Measurements from ENCODE around the gene TRIM5.
A peak's percentile ranks its signal among the peaks of the same experiment; 100 is the strongest.
"Not testable (repeated sequence)": the region's sequence is repeated elsewhere in the genome, so short reads cannot be mapped to it uniquely, and the experiment has no call there.

The TRIM5 gene, protein sequence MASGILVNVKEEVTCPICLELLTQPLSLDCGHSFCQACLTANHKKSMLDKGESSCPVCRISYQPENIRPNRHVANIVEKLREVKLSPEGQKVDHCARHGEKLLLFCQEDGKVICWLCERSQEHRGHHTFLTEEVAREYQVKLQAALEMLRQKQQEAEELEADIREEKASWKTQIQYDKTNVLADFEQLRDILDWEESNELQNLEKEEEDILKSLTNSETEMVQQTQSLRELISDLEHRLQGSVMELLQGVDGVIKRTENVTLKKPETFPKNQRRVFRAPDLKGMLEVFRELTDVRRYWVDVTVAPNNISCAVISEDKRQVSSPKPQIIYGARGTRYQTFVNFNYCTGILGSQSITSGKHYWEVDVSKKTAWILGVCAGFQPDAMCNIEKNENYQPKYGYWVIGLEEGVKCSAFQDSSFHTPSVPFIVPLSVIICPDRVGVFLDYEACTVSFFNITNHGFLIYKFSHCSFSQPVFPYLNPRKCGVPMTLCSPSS

DNA sequence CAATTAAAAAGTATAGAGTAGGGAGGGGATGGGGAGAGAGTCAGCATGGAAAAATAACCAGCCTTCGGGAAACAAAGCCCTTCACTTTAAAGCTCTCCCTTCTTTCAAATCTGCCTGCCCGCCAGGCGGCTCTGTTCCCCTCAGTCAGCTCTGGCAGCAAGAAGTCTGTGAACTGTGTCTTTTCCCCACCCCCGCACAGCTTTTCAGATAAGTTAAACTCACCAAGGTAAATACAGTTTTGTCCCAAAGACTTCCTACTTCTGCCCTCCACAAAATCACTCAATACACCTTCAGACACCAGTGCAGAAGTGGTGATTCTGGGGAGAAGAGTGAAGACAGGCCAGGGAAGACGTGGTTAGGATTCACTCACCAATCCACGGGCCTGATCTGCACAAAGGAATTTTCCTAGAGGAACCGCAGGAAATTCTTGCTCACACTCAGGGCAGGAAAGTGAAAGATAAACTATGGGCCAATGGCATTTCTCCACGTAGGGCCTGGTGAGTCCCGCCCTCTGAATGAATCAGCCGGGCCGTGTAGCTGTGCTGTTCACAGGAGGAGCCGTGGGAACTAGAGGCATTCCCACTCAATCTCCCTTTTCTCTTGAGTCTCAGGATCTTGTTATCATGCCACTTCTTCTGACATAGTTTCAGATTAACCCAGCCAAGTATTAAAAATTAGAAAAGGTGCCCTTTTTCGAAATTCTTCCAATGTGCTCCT is at the start of gene TRIM5:
Gene TRIM5, minus strand, starts transcription at position 429 of the 717 bp plus-strand sequence. CDS start 4,897 bp downstream, outside the sequence.
- peak; percentile 41 to 50 (median 48) for DNase-seq (ENCODE audit: low read depth in 2 of 3, low spot score in 2 of 3)

DNA sequence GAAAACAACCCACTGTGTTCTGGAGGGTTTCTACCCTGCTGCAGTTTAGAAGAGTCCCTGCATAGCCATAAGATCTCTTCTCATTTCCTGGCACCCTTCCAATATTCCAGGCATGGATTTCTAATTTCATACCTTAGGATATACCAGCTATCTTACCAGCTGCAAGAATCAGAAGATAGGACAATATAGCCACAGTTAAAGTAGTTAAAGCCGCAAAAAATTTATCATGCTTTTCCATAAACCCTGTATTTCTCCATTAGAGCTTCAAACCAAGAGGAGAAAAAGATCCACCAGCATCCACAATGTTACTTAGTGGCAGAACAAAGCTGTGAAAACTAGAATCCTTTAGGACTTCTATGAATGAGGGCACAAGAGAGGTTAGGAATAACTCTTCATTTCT is 42.8 kb upstream of the TRIM5 start:
- DNase-seq (ENCODE audit: low read depth in 2 of 3, low spot score in 2 of 3): no peak

DNA sequence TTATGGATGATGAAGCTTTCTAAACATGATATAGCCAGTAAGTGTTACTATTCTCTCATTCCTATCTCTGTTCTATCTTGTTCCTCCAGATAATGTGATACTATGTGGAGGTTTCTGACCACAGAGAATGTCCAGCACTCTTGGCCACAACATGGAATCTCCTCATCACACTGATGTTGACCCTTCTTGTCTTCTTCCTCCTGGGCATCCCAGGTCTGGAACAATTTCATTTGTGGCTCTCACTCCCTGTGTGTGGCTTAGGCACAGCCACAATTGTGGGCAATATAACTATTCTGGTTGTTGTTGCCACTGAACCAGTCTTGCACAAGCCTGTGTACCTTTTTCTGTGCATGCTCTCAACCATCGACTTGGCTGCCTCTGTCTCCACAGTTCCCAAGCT is 41.5 kb upstream of the TRIM5 start:
- no peak for DNase-seq (ENCODE audit: low read depth in 2 of 3, low spot score in 2 of 3)

DNA sequence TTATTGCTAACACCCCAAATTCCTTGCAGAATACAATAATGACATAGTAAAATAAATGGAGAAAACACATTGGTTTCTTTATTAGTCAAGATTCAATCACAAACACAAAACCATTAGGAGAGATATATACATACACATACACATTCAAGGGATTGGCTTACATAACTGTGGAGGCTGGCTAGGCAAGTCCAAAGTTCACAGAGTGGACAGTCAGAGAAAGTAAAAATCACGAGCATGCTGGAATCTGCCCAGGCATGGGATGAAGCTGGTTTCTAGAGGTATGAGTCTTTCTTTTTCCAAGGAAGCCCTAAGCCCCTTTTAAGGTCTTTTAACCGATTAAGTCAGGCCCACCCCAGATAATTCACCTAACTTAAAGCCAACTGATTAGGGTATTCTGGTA is 37.7 kb upstream of the TRIM5 start:
- no peak for DNase-seq (ENCODE audit: low read depth in 2 of 3, low spot score in 2 of 3)

DNA sequence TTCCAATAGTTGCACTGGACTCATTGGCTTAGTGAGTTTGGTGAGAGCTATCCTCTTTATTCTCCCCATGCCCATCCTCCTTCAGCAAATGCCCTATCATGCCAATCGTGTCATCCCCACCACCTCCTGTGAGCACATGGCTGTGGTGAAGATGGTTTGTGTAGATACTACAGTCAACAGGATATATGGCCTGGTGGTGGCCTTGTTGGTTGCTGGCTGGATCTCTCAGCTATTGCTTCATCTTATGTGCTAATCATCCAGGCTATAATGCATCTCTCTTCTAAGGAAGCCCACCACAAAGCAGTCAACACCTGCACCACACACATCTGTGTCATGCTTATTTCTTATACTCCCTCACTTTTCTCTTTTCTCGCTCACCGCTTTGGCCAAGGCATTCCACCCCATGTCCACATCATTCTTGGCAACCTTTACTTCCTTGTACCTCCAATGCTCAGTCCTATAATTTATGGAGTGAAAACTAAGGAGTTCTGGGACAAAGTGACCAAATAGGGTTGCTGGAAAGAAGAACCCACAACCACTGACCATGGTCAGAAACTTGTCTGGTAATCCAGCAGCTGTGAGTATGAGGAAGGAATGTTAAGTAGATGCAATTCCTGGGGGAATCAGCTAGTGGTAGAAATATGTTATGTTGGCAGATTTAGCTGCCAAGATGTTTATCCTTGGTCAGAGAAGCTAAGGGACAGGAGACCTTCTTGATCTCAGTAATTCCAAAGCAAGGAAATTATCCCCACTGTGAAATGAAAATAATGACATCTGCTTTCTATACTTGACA is 35.0 kb upstream of the TRIM5 start:
- no peak for DNase-seq (ENCODE audit: low read depth in 2 of 3, low spot score in 2 of 3)

DNA sequence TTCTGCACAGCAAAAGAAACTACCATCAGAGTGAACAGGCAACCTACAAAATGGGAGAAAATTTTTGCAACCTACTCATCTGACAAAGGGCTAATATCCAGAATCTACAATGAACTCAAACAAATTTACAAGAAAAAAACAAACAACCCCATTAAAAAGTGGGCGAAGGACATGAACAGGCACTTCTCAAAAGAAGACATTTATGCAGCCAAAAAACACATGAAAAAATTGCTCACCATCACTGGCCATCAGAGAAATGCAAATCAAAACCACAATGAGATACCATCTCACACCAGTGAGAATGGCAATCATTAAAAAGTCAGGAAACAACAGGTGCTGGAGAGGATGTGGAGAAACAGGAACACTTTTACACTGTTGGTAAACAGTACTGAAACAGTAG is 31.6 kb upstream of the TRIM5 start:
- not testable (repeated sequence) for DNase-seq (ENCODE audit: low read depth in 2 of 3, low spot score in 2 of 3)

DNA sequence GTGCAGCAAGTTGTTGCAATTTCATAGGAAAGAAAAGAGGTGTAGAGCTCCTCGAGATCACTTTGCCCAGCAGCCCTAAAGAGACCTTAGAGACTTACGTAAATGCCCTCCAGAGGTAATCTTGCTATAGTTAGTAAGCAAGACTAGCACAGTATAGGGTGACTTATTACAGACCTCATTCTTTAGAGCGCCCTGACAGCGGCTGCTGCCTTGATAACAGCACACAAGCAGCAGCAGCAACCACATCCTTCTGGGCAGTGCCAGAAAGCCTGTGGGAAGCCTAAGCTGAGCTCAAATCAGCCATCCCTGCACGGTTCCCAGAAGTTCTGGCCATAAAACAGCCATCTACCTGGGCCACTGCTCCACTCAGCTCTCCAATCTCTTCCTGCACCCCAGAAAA is 28.8 kb upstream of the TRIM5 start:
- no peak for DNase-seq (ENCODE audit: low read depth in 2 of 3, low spot score in 2 of 3)

DNA sequence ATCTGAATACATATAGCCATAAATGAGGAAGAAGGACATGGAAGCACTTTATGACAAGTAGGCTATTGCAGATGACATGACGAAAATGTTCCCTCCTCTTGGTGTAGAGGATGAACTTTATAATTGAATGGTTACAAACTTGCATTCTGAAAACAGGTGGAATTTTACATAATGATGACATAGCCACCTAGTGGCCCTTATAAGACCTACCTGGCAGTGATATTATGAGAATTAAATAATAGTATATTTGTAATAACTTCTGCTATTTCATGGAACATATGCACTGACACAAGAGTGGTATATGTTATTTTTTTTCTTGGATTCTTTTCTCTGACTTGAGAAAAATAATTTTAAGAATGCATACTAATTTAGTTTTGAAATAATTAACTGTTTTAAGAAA is 27.6 kb upstream of the TRIM5 start:
- DNase-seq (ENCODE audit: low read depth in 2 of 3, low spot score in 2 of 3): no peak

DNA sequence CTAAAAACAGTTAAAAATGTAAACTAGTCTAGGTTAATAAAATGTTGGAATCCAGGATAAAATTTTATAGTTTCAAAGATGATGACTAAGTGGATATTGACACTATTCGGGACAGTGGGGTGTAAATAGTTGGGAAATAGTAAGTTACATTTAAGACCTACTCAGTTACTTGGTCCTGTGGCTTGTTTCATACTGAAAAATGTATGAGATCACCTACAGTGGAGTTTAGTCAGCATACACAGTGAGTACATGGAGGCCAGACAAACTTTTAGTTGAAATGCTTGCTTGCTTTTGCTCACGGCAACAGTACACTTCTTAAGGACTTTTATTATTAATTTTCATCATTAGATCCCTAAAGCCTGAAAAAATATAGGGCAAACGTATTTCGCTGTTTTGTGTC is 20.8 kb upstream of the TRIM5 start:
- no peak for DNase-seq (ENCODE audit: low read depth in 2 of 3, low spot score in 2 of 3)

DNA sequence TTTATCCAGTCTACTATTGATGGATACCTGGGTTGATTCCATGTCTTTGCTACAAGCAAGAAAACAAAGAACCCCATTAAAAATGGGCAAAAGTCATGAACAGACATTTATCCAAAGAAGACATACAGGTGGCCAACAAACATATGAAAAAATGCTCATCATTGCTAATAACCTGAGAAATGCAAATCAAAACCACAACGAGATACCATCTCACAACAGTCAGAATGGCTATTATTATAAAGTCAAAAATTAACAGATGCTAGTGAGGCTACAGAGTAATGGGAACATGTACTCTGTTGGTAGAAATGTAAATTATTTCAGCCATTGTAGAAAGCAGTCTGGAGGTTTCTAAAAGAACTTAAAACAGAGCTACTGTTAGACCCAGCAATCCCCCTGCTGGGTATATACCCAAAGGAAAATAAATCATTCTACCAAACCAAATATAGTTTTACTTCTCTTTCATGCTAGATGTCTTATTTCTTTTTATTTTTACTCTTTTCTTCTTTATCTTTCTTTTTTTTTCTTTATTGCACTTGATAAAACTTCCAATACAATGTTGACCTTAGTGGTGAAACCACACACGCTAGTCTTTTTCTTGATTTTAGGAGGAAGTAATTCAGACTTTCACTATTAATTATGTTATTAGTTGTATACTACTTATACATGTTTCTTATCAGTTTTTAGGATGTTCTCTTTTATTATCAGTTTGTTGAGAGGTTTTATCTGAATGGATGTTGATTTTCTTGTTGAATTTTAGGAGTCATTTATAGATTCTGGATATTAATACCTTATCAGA is 19.1 kb upstream of the TRIM5 start:
- no peak for DNase-seq (ENCODE audit: low read depth in 2 of 3, low spot score in 2 of 3)

DNA sequence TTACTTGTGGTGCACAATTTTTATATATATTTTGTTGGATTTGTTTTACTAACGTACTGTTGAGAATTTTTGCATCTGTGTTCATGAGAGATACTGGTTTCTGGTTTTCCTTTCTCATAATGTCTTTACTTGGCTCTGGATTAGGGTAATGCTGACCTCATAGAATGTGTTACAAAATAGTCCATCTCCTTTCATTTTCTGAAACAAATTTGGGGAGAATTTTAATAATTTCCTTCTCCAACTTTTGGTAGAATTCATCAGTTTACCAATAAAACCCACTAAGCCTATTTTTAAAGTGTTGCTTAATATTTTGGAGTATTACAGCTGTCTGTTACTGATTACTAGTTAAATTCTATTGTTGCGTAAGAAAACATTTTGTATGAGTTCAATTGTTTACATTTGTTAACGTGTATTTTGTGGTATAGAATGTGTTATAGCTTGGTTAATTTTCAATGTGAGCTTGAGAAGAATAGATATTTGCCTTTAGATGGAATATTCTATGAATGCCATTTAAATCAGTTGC is 16.2 kb upstream of the TRIM5 start:
- DNase-seq (ENCODE audit: low read depth in 2 of 3, low spot score in 2 of 3): no peak

DNA sequence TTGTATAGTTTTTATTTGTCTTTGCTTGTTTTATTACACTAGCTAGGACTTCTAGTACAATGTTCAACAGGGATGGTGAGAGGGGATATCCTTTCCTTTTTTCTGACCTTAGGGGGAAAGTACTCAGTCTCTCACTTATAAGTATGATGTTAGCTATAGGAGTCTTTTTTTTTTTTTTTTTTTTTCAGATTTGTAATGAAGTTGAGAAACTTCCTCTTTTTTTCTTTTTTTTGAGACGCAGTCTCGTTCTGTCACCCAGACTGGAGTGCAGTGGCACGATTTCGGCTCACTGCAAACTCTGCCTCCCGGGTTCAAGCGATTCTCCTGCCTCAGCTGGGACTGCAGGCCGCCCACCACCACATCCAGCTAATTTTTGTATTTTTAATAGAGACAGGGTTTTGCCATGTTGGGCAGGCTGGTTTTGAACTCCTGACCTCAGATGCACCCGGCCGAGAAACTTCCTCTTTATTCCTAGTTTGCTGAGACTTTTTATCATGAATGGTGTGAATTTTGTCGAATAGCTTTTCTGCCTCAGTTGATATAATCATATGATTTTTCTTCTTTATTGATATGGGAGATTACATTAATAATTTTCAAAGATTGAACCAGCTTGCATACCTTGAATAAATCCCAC is 15.7 kb upstream of the TRIM5 start:
- DNase-seq (ENCODE audit: low read depth in 2 of 3, low spot score in 2 of 3): no peak

DNA sequence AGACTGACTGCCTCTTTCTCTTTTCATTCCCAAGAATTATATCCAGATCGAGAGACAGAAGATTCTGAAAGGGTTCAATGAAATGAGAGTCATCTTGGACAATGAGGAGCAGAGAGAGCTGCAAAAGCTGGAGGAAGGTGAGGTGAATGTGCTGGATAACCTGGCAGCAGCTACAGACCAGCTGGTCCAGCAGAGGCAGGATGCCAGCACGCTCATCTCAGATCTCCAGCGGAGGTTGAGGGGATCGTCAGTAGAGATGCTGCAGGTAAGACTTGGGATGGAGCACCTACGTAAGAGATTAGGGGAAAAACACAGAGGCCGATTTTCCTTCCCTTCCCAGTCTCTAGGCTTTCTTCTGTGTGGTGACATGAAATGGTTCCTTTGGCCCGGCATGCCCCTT is 13.4 kb upstream of the TRIM5 start:
- no peak for DNase-seq (ENCODE audit: low read depth in 2 of 3, low spot score in 2 of 3)

DNA sequence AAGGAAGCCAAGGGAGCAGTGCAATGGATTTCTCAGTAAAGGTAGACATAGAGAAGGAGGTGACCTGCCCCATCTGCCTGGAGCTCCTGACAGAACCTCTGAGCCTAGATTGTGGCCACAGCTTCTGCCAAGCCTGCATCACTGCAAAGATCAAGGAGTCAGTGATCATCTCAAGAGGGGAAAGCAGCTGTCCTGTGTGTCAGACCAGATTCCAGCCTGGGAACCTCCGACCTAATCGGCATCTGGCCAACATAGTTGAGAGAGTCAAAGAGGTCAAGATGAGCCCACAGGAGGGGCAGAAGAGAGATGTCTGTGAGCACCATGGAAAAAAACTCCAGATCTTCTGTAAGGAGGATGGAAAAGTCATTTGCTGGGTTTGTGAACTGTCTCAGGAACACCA is 11.3 kb upstream of the TRIM5 start:
- DNase-seq (ENCODE audit: low read depth in 2 of 3, low spot score in 2 of 3): no peak

DNA sequence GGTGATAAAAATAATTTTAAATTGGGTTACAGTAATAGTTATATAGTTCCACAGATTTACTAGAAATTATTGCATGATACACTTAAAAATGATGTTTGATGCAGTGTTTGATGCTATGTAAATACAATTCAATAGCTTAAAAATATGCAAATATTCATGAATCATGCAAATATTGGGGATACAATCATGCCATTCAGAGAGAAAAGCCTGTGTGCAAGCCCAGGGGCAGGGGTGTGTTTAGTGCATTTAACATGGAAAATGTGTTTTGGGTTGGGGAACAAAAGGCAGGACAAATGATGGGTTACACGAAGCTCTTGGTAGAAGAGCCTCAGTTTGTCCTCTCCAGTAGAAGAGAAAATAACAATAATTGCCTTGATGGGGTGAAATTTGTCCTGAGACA is 10.7 kb upstream of the TRIM5 start:
- no peak for DNase-seq (ENCODE audit: low read depth in 2 of 3, low spot score in 2 of 3)

DNA sequence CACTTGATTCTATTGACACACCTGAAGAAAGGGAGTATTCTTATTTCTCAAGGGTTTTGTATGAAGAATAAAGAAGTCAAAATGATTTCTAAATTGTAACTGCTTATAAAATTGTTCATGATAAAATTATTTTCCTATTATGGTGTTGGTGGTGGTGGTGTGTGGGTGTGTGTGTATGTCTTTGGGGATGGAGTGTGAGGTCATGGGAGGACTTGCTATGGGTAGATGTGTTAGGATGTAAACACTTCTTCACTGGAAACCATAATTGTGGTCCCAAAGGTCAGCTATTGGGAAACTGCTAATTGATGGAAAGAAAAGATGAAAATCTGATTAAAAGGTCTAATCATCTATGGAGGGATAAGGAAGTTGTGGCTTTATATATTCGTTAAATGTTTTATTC is 9.8 kb upstream of the TRIM5 start:
- DNase-seq (ENCODE audit: low read depth in 2 of 3, low spot score in 2 of 3): no peak

DNA sequence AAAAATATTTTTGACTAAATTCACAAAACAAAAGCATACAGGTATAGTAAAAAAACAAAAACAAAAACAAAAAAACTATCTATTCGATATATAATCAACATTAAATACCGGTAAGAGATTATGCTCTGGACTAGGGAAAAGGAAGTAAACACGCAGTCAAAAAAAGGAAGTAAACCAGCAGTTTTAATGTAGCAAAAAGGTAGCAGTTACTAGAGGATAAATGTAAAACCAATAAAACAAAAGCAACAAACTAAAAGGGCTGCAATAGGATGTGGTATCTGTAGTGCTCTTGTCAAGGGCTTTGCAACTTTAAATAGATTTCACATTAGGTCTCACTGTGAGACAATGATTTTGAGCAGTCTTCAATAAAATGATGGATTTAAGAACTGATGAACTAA is 7.1 kb upstream of the TRIM5 start:
- no peak for DNase-seq (ENCODE audit: low read depth in 2 of 3, low spot score in 2 of 3)

DNA sequence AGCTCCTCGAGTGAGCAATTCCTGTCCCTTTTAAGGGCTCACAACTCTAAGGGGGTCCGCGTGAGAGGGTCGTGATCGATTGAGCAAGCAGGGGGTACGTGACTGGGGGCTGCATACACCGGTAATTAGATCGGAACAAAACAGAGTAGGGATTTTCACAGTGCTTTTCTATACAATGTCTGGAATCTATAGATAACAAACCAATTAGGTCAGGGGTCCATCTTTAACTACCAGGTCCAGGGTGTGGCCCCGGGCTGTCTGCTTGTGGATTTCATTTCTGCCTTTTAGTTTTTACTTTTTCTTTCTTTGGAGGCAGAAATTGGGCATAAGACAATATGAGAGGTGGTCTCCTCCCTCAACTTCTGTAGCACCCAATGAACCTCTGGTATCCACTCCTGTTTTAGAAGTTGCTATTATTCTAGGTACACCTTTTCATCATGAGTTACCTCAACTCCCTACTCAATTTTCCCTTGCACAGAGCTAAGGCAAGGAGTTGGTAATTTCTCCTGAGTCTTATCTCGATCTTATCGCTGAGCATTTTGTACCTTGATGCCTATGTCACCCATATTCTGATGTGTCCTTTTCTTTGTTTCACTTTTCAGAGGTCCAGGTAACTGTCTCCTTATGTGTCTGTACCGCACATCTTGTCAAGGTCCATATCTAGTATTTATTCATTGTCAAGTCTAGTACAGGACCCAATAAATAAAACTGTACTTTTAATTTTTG is 6.5 kb upstream of the TRIM5 start:
- DNase-seq (ENCODE audit: low read depth in 2 of 3, low spot score in 2 of 3): not testable (repeated sequence)

DNA sequence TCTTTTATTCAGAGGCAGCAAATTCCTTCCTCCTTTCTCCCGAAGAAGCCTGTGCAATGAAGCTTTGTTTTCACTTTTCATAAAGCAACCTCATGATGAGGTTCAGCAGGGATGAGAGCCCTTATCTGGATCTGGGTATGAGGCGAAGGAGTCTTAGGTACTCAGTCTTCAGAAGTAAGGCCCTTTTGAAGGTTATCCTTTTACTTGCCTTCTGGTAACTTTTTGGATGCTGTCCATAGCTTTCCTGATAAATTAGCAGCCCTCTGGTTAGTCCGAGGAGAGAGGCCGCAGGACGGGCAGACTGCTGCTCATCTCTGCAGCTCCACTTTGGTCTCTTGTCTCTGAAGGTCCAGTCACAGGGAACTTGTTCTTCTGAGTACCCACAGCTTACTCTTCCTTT is 5.9 kb upstream of the TRIM5 start:
- no peak for DNase-seq (ENCODE audit: low read depth in 2 of 3, low spot score in 2 of 3)

DNA sequence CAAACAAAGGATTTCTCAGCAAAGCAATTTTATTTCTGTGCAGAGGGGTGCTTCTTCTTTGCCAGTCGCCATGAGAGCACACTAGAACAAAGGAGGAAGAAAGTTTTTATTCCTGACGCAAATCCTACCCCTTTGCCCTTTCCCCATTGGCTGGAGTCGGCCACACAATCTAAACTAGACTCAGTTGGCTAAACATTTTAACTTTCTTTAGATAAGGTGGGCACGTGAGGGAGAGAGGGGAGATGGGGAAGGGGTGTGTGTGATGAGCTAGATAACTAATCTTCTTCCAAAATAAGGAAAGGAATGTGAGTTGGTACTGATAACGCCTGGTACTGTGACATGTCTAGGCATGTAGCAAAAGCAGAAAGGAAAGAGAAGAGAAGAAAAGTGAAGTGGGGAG is 5.3 kb upstream of the TRIM5 start:
- no peak for DNase-seq (ENCODE audit: low read depth in 2 of 3, low spot score in 2 of 3)

Data from activated CD8-positive, alpha-beta memory T cell treated with anti-CD3 and anti-CD28 coated beads for 48 hours (primary cell).